GM10266 (cell line): ENCODE results near the gene USP16.

Source experiments
- DNase-seq: peaks from one replicate; pipeline ENCODE4 v3.0.0; 2012; ENCODE audit errors: extremely low spot score
- CTCF ChIP-seq: IDR thresholded peaks from 2 replicates; pipeline ENCODE4 v1.5.1; 2012; ENCODE audit warnings: mild to moderate bottlenecking, low read depth; ENCODE audit not compliant: control insufficient read depth, insufficient read depth; ENCODE audit errors: missing control alignments

USP16 gene

GRCh38 chr21:29017639-29018237 is 6.7 kb upstream of the USP16 start:
- peak; percentile 38 for DNase-seq
- TF ChIP-seq CTCF: no peak

DNA sequence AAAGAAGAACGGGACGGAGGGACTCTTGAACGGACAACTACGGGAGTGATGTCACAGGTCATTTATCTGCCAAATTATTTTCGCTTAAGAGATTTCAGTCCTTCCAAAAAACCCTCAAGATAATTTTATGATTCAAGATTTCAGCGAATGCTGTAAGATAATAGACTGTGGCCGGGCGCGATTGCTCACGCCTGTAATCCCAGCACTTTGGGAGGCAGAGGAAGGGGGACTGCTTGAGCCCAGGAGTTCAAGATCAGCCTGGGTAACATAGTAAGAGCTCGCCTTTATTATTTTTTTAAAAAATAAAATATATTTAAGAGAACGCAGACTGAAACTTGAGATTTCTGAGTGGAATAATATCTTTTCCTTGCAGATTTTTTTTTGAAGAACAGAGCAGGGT is 5.9 kb upstream of the USP16 start:
- no peak for DNase-seq
- no peak for TF ChIP-seq CTCF

- TF ChIP-seq CTCF: no peak
- no peak for DNase-seq
Measured at GRCh38 chr21:29022166-29022565, 2.3 kb upstream of the USP16 start.

DNA sequence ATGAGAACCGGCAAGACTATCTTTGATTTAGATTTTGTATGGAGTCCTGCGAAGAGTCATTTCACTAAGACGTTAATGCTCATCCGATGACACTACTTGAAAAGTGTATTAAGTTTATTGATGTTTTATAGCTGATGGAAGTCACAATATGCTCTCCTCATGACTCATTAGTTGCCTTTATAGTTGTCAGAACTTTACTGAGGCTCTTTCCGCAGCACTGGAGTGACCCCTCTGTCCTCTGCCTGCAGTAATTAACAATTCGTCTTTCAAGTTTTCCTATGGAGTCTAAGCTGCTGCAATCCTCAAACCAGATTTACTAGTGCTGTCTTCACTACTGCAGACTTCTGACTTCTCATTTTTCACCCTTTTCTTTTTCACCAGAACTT is 853 bp downstream of the USP16 start:
- TF ChIP-seq CTCF: no peak
- DNase-seq: no peak

DNA sequence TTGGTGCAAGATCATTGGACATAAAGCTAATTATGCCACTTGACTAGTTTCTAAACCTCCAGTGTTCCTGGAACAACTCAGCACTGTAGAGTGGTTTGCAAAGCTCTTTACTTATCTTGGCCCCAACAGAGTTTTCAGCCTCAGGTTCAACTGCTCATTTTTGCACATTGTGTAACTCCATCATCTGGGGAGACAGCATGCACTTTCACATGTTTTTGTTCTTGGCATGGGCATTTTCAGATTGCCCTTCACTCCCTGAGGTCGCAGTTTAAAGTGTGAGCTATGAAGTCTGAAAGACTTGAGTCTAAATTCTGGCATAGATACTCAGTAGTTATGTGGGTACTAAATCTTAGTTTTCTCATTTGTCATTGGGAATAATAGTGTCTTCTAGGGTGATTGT is 5.1 kb downstream of the USP16 start:
- DNase-seq: no peak
- TF ChIP-seq CTCF: no peak

DNA sequence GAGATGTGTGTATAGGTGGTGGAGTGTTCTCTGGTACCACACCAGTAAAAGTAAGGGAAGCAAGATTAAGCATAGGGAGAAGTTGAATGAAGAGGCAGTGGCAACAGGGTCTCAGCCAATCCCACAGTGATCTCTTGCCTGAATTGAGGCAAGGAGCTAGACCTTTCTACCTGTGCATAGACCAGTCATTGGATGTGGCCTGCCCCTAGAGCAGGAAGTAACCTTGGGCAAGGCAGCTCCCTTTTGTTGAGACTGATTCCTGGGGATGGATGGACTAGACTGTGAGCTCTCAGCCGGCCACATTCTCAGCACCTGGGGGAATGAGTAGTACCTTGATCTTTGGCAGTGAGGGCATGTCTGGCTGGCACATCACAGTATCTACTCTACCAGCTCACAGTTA is 6.4 kb downstream of the USP16 start:
- DNase-seq: no peak
- no peak for TF ChIP-seq CTCF

- DNase-seq: no peak
- no peak for TF ChIP-seq CTCF
Measured at GRCh38 chr21:29033301-29033700, 8.8 kb downstream of the USP16 start.
